HG02973 (cell line): ENCODE results near the gene SNORC.
"Not testable (repeated sequence)": the region's sequence is repeated elsewhere in the genome, so short reads cannot be mapped to it uniquely, and the experiment has no call there.

Source experiments
- ATAC-seq: cut with Tn5 transposase; IDR thresholded peaks from one replicate; pipeline ENCODE4 v1.9.1; 2021; ENCODE audit warnings: moderate library complexity; ENCODE audit not compliant: unreplicated experiment

SNORC gene

GRCh38 chr2:232894746-232895145 lies 24.7 kb downstream of the SNORC start:
- no peak for ATAC-seq

GRCh38 chr2:232896111-232896510 lies 26.0 kb downstream of the SNORC start:
- ATAC-seq: no peak

GRCh38 chr2:232896720-232897597 lies 26.9 kb downstream of the SNORC start:
- no peak for ATAC-seq

GRCh38 chr2:232897598-232898408 lies 27.7 kb downstream of the SNORC start:
- ATAC-seq: no peak

- no peak for ATAC-seq
Measured at GRCh38 chr2:232898592-232899543, 28.8 kb downstream of the SNORC start.

GRCh38 chr2:232900811-232901735 lies 31.0 kb downstream of the SNORC start:
- ATAC-seq: no peak

GRCh38 chr2:232901736-232902578 lies 31.9 kb downstream of the SNORC start:
- no peak for ATAC-seq

- no peak for ATAC-seq
Measured at GRCh38 chr2:232903989-232904388, 33.9 kb downstream of the SNORC start.

- ATAC-seq: not testable (repeated sequence)
Measured at GRCh38 chr2:232906867-232907717, 37.0 kb downstream of the SNORC start.

GRCh38 chr2:232907718-232908085 lies 37.6 kb downstream of the SNORC start:
- ATAC-seq: not testable (repeated sequence)

- ATAC-seq: no peak
Measured at GRCh38 chr2:232908695-232909094, 38.6 kb downstream of the SNORC start.

GRCh38 chr2:232910376-232910775 lies 40.3 kb downstream of the SNORC start:
- no peak for ATAC-seq

GRCh38 chr2:232911712-232912277 lies 41.7 kb downstream of the SNORC start:
- no peak for ATAC-seq

GRCh38 chr2:232913903-232914302 lies 43.8 kb downstream of the SNORC start:
- ATAC-seq: no peak

GRCh38 chr2:232919141-232919540 lies 49.1 kb downstream of the SNORC start:
- ATAC-seq: no peak

- no peak for ATAC-seq
Measured at GRCh38 chr2:232920055-232920454, 50.0 kb downstream of the SNORC start.

GRCh38 chr2:232920760-232921159 lies 50.7 kb downstream of the SNORC start:
- no peak for ATAC-seq

- ATAC-seq: no peak
Measured at GRCh38 chr2:232924433-232924832, 54.4 kb downstream of the SNORC start.
